NCI-H2227 treated with DMSO at 0.1 percent for 48 hours (cell line): ENCODE data around the gene PRR23B.
"Not testable (repeated sequence)": the region's sequence is repeated elsewhere in the genome, so short reads cannot be mapped to it uniquely, and the experiment has no call there.

ENCODE experiments used
- DNase-seq: peaks from one replicate; lab custom pipeline; 2025; lab: John Stamatoyannopoulos, UW

PRR23B gene

DNA sequence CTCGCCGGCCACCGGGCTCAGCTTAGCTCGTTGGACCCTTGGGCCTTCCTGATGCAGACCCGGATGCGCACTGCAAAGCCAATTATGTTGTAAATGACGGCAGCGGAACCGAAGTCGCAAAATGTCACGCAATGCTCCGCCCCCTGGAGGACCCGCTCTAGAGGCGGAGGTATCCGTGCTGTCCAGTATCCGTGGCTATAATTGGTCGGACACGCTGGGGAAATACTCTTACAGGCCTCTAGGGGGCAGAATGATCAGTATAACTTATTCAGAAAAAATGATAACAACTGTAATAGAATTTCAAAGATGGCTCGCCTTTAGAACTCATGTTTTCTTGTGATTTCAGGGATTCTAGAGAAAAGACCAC is at the start of gene PRR23B:
PRR23B (minus strand) TSS at position 59 of the 367 bp plus-strand sequence. CDS start 265 bp downstream, outside the sequence.
- no peak for DNase-seq

- DNase-seq: no peak
Measured at GRCh38 chr3:139062918-139063317, 42.2 kb upstream of the PRR23B start.

GRCh38 chr3:139052802-139053600 is 32.3 kb upstream of the PRR23B start:
- DNase-seq: no peak

DNA sequence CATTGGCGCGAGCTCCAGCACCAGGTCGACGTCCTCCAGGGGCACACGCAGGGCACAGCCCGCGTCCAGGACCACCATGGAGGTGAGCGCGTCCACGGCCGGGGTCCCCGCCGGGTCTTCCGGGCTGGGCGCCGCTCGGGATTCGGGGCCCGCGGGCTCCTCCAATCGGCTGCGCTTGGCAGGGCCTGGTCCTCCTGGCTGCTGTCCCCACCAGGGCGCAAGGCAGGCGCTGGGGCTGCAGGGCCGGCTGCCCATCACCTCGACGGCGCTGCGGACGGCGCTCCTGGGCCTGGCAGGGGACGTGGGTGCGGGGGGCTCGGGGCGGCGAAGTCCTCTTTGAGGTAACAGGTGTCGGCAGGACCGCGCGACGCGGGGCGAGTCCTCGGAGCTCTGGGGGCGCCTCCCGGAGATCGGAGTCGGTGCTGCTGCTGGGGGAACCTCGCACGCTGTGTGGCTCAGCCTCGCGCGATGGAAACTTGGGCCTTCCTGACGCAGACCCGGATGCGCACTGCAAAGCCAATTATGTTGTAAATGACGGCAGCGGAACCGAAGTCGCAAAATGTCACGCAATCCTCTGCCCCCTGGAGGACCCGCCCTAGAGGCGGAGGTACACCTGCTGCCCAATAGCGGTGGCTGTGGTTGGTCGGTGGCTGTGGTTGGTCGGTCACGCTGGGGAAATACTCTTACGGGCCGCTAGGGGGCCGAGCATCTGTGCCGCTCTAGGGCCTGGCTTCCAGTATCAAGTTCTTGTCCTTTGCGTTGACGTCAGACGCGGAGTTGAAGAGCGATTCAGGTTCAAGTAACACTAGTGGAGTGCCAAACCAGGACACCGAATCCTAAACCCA is 23.9 kb upstream of the PRR23B start, which contains the start of gene PRR23C:
PRR23C (minus strand) TSS at position 527 of the 845 bp plus-strand sequence; CDS start at position 255, 272 bp downstream.
- no peak for DNase-seq

- DNase-seq: no peak
Measured at GRCh38 chr3:139043554-139044365, 23.0 kb upstream of the PRR23B start.

- DNase-seq: no peak
Measured at GRCh38 chr3:139037478-139037877, 16.8 kb upstream of the PRR23B start.

- no peak for DNase-seq
Measured at GRCh38 chr3:139032326-139033002, 11.7 kb upstream of the PRR23B start.

GRCh38 chr3:139030576-139030975 is 9.8 kb upstream of the PRR23B start:
- DNase-seq: not testable (repeated sequence)

DNA sequence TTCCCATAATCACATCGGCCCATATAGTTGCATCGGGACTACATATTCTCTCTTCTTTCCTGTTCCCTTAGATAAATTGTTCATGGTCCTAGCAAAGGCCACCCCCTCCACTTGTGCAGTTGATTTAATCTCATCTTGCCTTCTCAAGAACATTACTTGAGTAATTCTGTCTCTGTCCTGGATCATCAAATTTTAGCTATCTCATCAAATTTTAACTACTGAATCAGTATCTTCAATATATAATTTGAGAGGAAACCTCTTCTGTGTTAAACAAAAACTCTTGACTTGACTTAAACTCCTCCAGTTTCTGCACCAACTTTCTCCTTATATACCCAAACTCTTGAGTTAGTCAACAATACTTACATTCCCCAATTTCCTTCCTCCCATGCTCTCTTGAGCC is 4.2 kb upstream of the PRR23B start:
- no peak for DNase-seq

- no peak for DNase-seq
Measured at GRCh38 chr3:139020036-139020867, 474 bp downstream of the PRR23B start.

DNA sequence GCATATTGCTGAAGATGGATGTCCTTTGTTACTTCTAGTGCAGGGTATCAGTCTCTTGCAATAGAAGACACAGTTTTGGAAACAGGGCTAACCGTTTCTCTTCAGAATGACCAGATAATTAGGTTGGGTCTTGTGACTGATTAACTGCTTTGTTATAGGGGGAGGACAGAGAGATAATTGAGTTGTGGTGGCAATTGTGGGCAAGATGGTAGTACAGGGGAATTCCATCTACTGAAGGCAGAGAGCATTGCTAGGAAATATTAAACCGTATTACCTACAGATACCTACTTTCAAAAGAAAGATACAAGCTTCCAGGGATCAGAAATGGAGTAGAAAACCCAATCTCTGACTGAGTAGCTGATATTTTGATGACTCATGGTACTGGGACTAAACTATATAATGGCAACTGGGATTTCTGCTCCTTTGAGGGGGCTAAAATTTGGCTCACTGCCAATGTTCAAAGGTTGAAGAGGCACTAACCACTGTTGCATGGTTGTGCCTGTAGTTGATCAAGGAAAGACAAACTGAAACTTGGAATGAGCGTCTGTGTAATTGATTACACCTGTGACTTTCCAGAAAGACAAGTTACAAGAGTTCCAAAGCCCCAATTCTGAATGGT is 4.2 kb downstream of the PRR23B start:
- no peak for DNase-seq

DNA sequence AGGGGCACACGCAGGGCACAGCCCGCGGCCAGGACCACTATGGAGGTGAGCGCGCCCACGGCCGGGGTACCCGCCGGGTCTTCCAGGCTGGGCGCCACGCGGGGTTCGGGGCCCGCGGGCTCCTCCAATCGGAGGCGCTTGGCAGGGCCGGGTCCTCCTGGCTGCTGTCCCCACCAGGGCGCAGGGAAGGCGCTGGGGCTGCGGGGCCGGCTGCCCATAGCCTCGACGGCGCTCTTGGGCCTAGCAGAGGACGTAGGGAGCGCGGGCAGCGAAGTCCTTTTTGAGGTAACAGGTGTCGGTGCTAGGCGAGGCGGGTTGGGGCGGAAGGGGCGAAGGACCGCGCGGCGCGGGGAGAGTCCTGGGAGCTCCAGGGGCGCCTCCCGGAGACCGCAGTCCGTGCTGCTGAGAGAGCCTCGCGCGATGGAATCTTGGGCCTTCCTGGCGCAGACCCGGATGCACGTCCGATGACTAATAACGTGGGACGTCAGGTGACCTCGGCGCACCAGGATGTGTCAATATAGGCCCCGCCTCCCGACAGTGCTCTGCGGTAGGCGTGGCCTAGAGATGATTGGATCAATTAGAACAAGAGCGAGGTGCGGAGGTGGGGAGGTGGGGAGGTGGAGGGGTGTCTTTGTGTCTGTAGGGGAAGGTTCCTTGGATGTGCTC is 14.5 kb downstream of the PRR23B start, which contains the start of gene PRR23A:
PRR23A (minus strand) TSS at position 218 of the 666 bp plus-strand sequence; CDS start at position 218, 0 bp downstream.
- DNase-seq: no peak

DNA sequence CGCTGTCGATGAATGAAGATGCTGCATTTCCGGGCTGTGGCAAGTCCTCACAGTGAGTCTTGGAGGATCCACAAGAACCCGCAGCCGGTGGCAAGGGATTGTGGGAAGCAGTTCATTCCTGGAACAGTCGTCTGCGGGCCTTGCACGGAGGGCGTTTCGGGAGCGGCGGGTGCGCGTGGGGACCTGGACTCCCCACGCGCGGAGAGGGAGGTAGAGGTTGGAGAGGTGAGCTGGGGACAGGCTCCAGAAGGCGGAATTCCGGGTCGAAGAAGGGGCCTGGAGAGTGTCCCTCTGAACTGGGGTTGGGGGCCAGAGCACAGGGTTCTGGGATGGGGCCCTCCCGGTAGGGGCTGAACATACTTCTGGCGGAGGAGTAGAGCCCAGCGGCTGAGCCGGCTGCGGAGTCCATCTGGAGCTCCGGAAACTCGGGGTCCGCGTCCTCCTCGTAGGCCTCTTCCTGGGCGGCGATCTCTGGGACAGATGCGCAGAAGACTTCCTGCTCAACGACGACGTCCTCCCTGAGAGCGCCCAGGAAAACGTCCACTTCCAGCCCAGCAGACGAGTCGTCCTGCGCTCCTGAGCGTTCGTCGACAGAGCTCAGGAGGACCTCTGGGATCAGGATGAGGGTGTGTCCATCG is 15.3 kb downstream of the PRR23B start:
- DNase-seq: no peak

DNA sequence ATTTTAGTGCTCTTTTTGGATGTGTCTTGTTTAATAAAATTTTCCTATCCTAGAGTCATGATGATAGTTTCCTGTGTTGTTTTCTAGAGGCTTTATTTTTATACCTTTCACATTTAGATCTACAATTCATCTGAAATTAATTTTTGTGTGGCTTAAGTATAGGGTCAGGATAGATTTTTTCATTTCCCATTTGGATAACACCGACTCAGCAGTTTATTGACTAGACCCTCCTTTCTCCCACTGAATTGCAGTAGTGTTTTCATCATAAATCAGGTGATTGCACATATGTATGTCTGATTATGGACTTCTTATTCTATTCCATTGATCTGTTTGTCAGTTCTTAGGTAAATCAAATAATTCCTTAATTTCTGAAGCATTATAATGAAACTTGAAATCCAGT is 25.0 kb downstream of the PRR23B start:
- DNase-seq: no peak

- DNase-seq: no peak
Measured at GRCh38 chr3:138987181-138987580, 33.5 kb downstream of the PRR23B start.

DNA sequence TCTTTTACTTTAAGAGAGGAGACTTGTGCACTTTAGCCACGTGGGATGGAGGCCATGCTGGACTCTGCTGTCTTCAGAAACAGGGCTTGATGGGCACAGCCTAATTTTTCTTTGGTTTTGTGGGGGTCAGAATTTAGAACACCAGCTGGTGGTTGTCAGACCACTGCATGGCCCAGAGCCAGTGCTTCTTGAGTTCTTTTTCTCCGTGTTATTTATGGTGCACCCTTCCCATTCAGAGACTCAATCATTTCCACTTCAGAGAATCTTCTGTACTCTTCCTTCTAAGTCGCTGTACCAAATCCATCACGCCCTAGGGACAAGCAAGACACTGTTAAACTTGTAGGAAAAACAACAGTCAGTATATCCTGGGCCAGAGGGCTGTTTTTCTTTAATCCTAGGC is 34.8 kb downstream of the PRR23B start:
- DNase-seq: no peak

- no peak for DNase-seq
Measured at GRCh38 chr3:138984816-138985215, 35.9 kb downstream of the PRR23B start.

DNA sequence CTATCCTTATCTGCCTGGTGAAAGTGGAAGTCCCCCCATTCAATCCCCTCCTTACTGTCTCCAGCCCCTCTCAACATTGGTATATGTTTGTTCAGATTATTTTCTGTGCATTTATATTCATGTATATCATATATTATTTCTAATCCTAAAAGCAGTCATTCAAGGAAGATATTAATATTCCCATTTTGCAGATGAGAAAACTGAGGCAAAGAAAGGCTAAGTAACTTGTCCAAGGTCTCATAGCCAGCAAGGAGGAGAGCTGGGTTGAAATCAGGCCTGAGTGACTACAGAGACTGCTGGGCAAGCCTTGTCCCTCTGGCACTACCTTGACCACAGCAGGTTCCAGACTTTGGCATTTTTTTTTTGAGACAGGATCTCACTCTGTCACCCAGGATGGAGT is 44.7 kb downstream of the PRR23B start:
- DNase-seq: no peak

DNA sequence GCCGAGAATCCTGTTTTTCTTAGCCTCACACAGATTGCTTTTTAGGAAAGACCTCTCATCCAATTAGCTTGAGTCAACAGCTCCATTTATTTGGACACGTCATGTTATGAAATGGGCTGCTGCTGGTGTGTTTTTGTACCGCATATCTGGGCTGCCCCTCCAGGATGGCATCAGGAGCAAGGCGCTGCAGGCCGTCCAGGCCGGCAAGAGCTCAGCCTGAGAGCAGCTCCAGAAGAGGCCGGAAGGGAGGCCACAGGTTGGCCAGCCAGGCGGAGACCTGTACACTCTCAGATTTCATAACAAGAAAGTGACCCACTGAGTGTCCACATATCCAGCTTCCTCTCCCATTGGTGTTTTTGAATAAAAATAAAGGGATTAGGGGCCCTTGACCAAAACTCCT is 45.4 kb downstream of the PRR23B start:
- DNase-seq: no peak
